GM21717 (cell line): Measurements from ENCODE around the gene ISLR.

Experiments
- ATAC-seq: cut with Tn5 transposase; IDR thresholded peaks from one replicate; pipeline ENCODE4 v1.9.1; 2021; ENCODE audit warnings: mild to moderate bottlenecking, moderate library complexity; ENCODE audit not compliant: unreplicated experiment

Gene ISLR

GRCh38 chr15:74209997-74210671 lies 36.6 kb downstream of the ISLR start:
- ATAC-seq, result no peak

DNA sequence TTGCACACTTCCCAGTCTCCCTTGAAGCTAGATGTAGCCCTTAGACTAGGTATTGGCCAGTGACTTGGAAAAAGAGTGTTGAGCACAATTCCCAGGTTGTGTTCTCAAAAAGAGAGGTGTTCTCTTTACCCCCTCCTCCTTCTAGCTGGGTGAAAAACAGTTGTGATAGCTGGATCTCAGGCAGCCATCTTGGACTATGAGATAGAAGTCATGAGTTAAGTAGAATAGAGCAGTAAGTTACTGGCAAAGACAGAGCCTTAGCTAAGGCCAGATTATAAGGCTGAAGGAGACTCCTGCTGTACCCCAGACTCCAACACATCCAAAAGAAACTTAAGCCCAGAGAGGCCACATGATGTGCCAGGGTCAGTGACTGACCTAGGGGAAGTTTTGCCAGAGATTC lies 37.2 kb downstream of the ISLR start:
- ATAC-seq, result no peak

GRCh38 chr15:74211656-74212055 lies 38.1 kb downstream of the ISLR start:
- ATAC-seq, result no peak

DNA sequence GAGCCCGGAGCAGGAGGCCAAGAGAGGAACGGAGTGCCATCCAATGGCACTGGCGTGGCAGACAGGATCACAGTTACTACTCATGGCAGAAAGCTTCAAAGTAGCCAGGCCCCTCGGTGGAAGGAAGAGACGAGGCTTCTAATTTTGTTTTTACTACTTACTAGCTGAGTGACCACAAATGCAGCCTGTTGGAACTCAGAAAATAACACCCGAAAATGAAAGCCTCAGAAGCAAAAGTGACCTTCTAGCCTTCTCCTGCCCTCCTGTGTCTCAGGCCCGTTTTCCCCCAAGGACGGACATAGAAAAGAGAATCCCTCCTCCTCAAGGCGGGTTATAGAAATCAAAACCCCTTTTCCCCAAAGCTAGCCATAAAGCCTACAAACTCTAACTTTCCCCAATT lies 39.0 kb downstream of the ISLR start:
- no peak for ATAC-seq

DNA sequence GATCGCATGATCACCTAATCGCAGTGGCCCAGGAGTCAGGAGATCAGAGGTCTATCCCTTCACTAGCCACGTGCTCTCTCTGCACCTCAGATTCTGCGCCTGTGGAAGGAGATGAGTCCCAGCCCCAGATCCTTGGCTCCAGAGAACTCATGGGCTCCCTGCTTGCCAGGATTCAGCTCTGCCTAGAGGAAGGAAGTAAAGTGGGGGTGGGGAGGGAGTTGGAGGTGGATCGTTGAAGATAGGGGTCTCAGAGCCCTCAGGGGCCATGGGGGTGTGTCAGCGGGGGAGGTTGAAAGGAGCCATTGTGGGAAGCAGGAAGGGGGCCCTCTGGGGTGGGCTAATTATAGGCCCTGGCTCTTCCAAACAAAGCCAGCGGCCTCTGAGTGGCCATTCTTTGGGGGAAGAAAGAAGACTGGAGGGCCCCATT lies 40.4 kb downstream of the ISLR start:
- no peak for ATAC-seq

DNA sequence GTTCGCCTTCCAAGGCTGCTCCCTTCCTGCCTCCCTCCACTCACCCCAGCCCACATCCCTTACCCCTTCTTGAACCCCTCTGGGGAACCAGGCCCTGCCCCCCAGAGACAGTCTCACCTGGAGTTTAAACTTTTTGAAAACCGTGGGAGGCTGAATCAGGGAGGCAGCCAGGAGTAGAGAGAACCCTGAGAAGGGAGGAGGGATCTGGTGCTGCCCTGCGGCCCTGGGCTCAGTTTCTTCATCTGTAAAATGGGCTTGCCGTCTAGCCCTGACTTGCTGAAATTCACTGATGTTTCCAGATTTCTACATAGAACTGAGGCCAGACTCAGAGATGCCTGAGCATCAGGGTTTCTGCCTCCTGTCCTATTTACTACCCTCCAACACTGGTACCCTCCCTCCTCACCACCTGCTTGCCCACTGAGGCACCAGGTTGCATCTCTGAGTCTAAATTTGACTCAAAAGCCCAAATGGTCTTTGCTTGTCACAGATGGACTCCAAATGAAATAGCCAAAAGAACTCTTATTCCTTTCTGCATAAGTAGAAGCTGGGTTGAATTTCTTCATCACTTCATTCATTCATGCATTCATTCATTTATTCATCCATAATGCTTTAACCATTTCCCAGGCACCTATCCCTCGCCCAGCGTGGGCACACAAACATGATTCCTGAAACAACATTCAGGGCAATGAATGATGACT lies 41.0 kb downstream of the ISLR start:
- no peak for ATAC-seq

DNA sequence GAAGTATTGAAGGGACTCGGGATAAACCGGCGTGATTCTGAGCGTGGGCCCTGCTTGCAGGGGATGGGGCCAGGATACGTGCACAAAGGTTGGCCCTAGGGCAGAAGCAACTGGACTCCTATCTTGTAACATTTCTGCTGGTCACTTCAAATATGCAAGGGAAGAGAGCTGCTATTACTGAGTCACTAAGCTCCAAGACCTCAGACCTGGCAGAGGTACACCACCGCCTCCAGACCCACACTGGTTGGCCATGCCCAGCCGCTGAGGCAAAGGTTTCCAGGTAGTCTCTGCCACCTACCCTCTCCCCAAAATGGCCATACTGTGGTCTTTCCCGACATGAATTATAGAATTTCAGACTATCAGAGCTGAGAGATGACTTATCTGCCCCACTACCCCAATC lies 42.4 kb downstream of the ISLR start:
- ATAC-seq, result no peak

DNA sequence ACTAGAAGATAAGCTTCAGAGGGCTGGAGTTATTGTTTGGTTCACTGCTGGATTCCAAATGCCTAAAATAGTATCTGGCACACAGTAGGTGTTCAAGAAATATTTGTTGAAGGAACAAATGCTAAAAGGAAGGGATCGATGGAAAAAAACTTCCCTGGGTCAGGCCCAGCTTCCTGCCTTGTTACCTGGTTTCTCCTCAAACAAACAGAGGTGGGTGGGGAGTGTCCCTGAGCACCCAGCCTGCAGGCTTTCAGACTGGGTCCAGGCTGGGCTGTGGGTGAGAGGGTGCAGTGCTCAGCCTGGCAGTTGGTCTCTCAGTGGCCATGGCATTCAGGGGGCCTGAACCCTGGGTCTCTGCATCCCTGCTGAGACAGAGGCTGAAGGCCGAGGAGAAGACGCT lies 43.4 kb downstream of the ISLR start:
- no peak for ATAC-seq

DNA sequence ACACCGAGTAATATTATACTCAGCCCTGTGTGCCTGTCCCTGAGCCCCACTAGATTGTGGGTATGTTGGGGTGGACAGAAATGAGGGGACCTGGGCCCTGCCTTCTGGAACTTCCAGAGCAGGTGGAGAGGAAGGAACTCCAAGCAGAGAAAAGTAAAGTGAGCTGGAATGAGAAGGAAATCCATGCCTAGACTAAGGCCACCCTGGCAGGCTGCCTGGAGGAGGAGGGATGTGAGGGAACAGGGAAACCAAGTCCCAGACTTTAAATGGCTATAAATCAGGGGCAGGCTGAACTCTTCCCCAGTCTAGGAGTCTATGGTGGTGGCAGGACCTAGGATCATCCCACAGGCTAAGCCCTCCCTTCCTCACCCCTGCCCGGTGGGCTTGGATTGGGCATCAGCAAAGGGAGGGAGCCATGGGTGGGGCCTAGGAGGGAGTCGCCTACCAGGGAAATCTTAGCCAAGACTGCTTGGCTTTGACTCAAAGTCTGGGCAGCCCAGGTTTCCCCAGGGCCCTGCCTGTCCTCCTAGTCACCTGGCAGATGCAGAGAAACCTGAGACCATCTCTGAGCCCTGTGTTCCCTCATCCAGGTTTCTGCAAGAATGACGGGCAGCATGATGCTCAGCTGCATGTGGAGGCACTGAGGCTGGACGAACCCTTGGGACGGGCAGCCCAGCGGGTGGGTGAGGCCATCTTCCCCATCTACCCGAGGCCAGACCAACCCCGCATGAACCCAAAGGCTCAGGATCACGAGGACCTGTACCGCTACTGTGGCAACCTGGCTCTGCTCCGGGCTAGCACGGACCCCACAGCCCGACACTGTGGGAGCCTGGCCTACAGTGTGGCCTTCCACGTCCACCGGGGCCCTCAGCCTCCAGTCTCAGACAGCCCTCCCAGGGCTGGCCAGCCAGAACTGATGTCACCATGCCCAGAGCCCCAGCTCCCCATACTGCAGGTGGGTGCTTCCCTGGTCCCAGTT lies 44.7 kb downstream of the ISLR start:
- ATAC-seq, result no peak

DNA sequence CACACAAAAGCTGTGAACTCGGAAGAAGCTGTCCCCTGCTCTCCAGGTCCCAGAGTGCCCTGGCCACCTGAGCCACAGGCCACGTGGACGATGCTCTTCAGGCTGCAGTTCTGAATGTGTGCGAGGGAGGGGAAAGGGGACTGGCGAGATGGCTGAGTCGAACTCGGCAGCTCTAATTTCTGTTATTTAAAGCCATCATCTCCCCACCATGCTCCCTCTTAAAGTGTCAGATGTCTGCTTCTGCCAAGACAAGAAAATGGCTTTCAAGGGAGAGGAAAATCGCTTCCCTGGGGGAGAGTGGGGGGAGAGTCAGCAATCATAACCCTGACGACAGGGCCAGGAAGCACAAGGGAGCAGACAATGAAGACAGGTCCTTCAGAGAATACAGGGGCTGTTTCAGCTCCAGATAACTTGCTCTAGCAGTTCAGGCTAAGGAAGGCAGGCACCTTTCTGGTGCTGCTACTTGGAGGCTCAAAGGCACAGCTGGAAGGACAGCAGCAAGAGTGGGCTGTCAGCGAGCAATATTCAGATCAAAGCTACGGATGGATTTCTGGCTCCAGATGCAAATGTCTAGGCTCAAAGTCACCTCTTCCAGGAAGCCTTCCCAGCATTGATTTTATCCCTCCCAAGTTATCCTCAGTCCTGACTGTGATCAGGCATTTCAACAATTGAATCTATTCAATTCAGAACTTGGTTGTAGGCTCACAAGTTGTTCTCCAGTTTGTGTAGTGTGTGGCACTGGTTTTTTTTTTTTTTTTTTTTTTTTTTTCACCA lies 47.2 kb downstream of the ISLR start:
- ATAC-seq, result no peak

DNA sequence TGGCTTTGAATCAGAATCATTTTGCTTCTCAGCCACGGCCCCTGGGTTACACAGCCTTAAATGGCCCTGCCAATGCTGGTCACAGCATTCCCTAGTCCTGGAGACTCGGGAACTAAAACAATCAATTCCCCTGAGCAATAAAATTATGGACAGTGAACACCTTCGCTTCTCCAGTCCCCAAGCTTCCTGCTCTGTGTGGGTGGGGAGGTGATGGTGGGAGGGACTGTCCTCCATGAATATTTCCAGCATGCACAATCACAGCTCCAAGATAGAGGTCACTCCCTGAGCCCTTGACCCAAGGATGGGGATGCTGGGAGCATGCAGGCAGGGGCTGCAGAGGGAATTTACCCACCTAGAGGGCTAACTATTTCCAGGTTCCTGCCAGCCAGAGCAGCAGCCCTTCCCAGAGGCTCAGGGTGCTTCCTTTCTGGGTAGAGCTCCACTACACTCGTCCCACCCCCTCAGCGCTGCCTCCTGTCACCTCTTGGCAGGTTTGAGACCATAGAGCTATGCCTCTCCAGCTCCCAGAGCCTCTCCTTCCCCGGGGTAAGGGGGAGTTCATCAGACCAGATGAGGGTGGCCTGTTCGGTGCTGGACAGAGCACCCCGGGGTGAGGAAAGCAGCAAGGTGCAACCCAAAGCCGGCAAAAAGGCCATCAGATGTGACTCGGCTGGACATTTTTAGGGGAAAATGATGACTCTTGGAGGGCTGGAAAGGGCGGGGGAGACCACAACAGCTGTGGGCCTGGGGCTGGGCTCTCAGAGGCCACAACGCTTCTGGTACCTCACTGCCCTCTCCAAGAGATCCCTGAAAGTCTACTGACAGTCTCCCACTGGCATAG lies 48.1 kb downstream of the ISLR start:
- ATAC-seq, result no peak

DNA sequence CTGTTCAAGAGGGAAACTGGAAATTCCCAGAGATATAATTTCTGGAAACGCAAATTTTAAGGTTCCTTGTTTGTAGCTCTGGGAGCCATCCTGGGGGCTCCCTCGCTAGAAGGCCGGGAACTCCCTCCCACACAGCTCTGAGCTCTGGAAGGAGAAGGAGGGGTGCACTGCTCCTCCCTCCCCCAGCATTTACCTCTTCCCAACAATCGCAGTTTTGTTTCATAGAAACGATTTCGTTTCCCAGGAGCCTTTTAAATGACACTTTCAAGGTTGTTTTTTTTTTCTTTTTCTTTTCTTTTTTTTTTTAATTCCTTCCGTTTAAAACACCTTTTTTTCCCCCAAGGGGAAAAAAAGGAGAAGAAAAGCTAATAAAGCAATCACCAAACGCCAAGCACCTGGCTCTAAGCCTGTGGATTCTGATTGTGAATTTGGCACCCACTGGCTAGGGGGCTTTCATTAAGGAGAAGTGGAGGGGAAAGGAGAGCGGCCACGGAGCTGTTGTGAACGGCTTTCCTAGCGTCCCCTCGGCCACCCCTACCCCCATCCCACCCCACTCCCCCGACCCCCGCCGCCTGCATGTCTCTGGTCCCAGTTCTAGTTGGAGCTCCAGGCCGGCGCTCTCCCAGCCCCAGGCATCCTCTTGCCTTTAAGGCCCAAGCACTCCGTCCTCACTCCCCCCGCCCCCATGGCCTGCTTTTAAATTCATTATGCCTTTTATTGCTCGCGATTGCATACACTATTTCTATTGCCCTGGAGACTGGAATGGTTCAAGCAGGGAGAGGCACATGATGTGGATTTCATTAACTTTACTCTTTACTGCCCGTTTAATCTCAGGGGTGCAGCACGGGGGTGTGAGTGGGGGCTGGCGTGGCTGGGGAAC lies 49.0 kb downstream of the ISLR start:
- ATAC-seq, result no peak

- ATAC-seq, result no peak
Measured at GRCh38 chr15:74225928-74226327, 52.4 kb downstream of the ISLR start.
